AG09319 (cell line): ENCODE results near the gene BAZ2A.

Source experiments
- DNase-seq: peaks from one replicate; pipeline ENCODE4 v3.0.0-alpha.2; 2010; ENCODE audit warnings: low read depth; ENCODE audit errors: extremely low read depth
- TF ChIP-seq, protein P1 (sequence below): IDR thresholded peaks from 2 replicates; pipeline ENCODE4 v1.5.1; 2011; ENCODE audit warnings: low read depth, mild to moderate bottlenecking, inconsistent platforms, low read length, moderate library complexity

The BAZ2A gene

DNA sequence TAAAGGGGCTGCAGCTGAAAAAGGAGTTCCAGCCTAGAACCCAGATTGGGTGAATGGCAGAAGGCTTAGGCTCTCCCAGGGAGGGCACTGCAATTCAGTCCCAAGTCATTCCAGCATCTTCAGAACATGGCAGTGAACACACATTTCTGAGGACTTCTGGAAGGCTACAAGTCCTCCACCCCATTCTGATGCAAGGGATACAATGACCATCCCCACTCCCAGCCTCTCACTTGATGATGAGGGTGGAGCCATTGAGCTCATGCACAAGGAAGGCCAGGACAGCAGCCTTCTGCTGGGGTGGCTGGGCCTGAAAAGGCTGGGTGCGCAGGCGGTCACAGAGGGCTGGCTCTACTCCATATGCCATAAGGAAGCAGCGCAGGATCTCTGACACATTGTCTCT, 25.8 kb downstream of the BAZ2A start:
- DNase-seq = no peak
- TF ChIP-seq, protein P1, sequence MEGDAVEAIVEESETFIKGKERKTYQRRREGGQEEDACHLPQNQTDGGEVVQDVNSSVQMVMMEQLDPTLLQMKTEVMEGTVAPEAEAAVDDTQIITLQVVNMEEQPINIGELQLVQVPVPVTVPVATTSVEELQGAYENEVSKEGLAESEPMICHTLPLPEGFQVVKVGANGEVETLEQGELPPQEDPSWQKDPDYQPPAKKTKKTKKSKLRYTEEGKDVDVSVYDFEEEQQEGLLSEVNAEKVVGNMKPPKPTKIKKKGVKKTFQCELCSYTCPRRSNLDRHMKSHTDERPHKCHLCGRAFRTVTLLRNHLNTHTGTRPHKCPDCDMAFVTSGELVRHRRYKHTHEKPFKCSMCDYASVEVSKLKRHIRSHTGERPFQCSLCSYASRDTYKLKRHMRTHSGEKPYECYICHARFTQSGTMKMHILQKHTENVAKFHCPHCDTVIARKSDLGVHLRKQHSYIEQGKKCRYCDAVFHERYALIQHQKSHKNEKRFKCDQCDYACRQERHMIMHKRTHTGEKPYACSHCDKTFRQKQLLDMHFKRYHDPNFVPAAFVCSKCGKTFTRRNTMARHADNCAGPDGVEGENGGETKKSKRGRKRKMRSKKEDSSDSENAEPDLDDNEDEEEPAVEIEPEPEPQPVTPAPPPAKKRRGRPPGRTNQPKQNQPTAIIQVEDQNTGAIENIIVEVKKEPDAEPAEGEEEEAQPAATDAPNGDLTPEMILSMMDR = no peak

DNA sequence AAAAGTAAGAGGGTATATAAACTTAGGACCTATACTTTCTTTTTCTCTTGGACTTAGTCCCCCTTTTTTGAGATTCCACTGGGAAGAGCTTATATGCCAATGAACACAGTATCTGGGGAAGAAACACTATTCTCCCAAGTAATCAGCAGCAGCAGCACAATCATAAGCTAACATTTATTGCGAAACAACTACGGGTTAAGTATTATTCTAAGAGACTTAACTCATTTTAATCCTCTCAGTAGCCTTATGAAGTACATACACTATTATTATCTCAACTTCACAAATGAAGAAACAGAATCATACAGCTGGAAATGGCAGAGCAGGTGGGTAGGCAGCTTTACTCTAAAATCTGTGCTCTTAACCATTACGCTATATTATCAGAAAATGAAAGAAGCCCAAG, 27.9 kb downstream of the BAZ2A start:
- no peak for DNase-seq
- TF ChIP-seq, protein P1 = no peak

DNA sequence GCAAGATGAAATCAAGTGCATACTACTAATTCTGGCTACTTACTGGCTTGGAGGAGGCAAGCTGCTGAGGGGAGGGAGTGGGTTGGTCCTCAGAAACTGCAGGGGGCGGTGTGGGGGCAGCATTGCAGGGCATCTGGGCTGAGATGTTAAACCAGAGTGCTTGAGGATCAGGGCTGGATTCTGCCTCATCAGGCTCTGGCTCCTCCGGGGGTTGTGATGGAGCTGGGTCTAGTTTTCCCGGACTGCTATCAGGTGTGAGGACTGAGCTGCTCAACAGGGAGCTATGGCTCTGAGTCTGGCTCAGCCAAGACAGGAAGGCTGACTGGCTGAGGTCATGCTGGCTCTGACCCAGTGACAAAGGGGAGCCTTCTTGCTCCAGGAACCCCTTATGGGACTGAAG, 28.6 kb downstream of the BAZ2A start:
- TF ChIP-seq, protein P1 = no peak; the same call in 1 of the 2 replicates
- no peak for DNase-seq

DNA sequence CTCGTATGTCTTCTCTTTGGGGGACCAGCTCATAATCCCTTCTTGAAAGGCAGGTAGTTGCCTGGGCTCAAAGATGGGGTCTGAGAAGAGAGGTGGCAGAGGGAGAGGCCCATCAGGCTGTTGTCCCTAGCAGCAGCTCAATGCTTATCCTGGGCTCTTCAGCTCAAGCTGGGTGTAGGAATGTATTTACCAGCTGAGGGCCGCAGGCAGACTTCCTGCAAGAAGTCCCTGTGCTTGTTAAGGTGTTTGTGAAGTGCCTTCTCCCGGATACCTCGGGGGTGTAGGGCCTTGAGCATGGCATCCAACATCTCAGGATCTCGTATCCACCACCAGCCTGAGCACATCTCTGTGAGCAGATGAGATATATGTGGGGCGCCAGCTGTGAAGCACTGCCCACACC, 29.4 kb downstream of the BAZ2A start:
- DNase-seq = no peak
- TF ChIP-seq, protein P1 = no peak

DNA sequence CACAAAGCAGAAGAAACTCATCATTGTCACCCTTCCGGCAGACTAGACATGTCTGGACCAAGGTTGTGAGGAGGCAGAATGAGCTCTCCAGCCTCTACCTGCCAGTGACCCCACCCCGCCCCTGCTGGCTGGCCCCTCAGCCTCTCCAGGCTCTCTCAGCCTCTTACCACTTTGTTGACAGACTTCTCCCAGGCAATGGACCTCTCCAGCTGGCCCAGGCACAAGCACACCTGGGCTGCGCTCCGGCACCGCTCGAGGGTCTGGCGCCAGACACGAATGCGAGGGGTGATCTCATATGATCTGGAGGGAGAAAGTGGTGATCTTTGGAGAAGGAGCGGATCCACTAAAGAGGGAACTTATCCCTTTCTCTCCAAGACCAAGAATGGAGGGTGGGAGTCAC, 30.3 kb downstream of the BAZ2A start:
- TF ChIP-seq, protein P1 = no peak
- no peak for DNase-seq

DNA sequence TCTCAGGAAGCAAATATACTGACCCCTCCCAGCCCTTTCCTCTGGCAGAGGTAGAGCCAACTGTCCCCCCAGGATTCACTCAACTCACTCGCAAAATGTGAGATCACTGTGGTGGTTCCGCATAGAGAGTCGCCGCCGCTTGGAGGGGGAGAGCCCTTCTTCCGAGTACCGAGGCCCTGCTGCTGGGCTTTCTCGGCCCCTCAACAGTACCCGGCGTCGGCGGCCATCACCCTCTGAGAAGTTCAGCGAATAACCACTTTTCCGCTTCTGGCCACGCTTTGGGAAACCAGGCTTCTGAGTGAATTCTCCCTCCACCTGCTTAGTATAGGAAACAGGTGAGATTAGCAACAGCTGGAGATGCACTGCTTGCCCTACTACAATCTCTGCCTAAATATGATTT, 31.1 kb downstream of the BAZ2A start:
- TF ChIP-seq, protein P1 = no peak
- no peak for DNase-seq

DNA sequence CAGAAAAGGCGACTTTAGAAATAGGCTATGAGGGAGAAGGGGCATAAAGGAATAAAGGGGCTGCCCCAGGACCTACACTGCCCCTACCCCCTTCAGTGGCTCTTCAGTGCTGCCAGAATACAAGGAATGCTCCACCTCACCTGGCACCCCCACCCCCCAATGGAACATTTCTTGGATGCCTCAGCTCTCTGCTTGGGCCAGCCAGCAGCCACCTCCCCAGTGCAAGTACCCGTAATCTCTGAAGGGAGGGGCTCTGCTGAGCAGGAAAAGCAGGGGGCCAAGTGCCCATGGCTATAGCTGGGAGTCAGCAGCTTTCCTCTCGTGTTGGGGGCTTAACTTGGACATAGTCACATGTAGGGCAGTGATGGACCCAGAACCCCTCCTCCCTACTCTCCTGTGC, 33.3 kb downstream of the BAZ2A start:
- DNase-seq = no peak
- TF ChIP-seq, protein P1 = no peak
